H1 (cell line): ENCODE results near the gene TOP2A. TPM values are rescaled to one million over a fixed set of nuclear protein-coding genes. Genes with fewer than 3 reads are reported as not detected.

ENCODE experiments used
- CTCF ChIA-PET: fragments of 300-600 bp; sonication (Branson Sonifier 250); formaldehyde crosslinking; loops from one replicate; lab custom pipeline; 2021; ENCODE audit not compliant: partially characterized antibody; lab: Charles Lee
- POLR2A ChIA-PET: fragments of 300-600 bp; sonication (Branson Sonifier 250); formaldehyde crosslinking; loops from one replicate; lab custom pipeline; 2021; ENCODE audit warnings: inconsistent platforms; ENCODE audit not compliant: partially characterized antibody; lab: Charles Lee
- DNase-seq, 2 experiments: peaks; one replicate each; pipeline versions ENCODE4 v3.0.0 to v3.0.0-alpha.2; 2010 to 2022; ENCODE audit warnings: low spot score in 2 of 2, low read depth in 1 of 2, mixed read lengths in 1 of 2
- FAIRE-seq: peaks from 2 replicates; lab custom pipeline; 2011; peaks lifted over from hg19 to GRCh38; lab: Jason Lieb, UNC
- H2AFZ ChIP-seq: 2 replicates; pipeline ENCODE4 v1.8.1; 2012; ENCODE audit warnings: low read length, inconsistent platforms
- H2AK5ac ChIP-seq: 2 replicates; pipeline ENCODE4 v1.6.1; 2013; ENCODE audit warnings: low read depth, low read length
- H2BK120ac ChIP-seq: replicated peaks from 2 replicates; pipeline ENCODE3; 2013; ENCODE audit warnings: low read depth, low read length, inconsistent platforms
- H2BK12ac ChIP-seq: 2 replicates; pipeline ENCODE4 v1.6.1; 2013; ENCODE audit warnings: low read depth, low read length
- H2BK15ac ChIP-seq: 2 replicates; pipeline ENCODE4 v1.6.1; 2013; ENCODE audit warnings: low read length
- H2BK20ac ChIP-seq: 2 replicates; pipeline ENCODE4 v1.6.1; 2013; ENCODE audit warnings: low read length
- H2BK5ac ChIP-seq: 2 replicates; pipeline ENCODE4 v1.6.1; 2013; ENCODE audit warnings: low read depth, low read length
- H3K14ac ChIP-seq: 2 replicates; pipeline ENCODE4 v1.6.1; 2013; ENCODE audit warnings: inconsistent platforms; ENCODE audit not compliant: insufficient read length
- H3K18ac ChIP-seq: 2 replicates; pipeline ENCODE4 v1.6.1; 2013; ENCODE audit warnings: low read length; ENCODE audit errors: extremely low read depth
- H3K23ac ChIP-seq: 2 replicates; pipeline ENCODE4 v1.6.1; 2013; ENCODE audit warnings: inconsistent platforms; ENCODE audit not compliant: insufficient read length
- H3K23me2 ChIP-seq: 2 replicates; pipeline ENCODE4 v1.6.1; 2013; ENCODE audit warnings: low read depth, low read length
- H3K27ac ChIP-seq: 2 replicates; pipeline ENCODE4 v1.6.1; 2011; ENCODE audit warnings: low read depth, low read length, inconsistent platforms
- H3K27me3 ChIP-seq, 4 experiments: replicated peaks in 1 of 4; 1 replicate in 1 of 4; 2 replicates in 3 of 4; pipeline versions ENCODE4 v1.6.1 to v1.8.1; 2011 to 2013; ENCODE audit warnings: low read length in 3 of 4, mild to moderate bottlenecking in 3 of 4, inconsistent platforms in 2 of 4, mixed read lengths in 2 of 4, moderate library complexity in 1 of 4; ENCODE audit not compliant: control insufficient read depth in 3 of 4, insufficient read depth in 3 of 4; ENCODE audit errors: extremely low read depth in 1 of 4
- H3K36me3 ChIP-seq, 4 experiments: 2 replicates each; pipeline versions ENCODE4 v1.6.1 to v1.8.1; 2011 to 2013; ENCODE audit warnings: mild to moderate bottlenecking in 4 of 4, low read length in 3 of 4, moderate library complexity in 2 of 4, control low read depth in 1 of 4, inconsistent platforms in 1 of 4; ENCODE audit not compliant: insufficient read depth in 4 of 4, control insufficient read depth in 2 of 4
- H3K4ac ChIP-seq: replicated peaks from 2 replicates; pipeline ENCODE3; 2013; ENCODE audit warnings: low read length, low read depth, mixed read lengths, inconsistent platforms; ENCODE audit not compliant: insufficient read length
- H3K4me1 ChIP-seq, 4 experiments: replicated peaks in 1 of 4; 1 replicate in 1 of 4; 2 replicates in 3 of 4; pipeline versions ENCODE4 v1.6.1 to v1.8.1; 2011 to 2013; ENCODE audit warnings: low read length in 3 of 4, inconsistent platforms in 2 of 4, mixed read lengths in 1 of 4; ENCODE audit not compliant: insufficient read depth in 4 of 4, control insufficient read depth in 3 of 4
- H3K4me2 ChIP-seq, 2 experiments: 2 replicates each; pipeline versions ENCODE4 v1.6.1 to v1.8.1; 2011 to 2013; ENCODE audit warnings: low read depth in 2 of 2, low read length in 2 of 2, control low read depth in 1 of 2, inconsistent platforms in 1 of 2, mild to moderate bottlenecking in 1 of 2; ENCODE audit not compliant: insufficient read depth in 1 of 2
- H3K4me3 ChIP-seq, 4 experiments: fragments of 200-600, 300-600 bp in 1 of 4; sonication (generic), shearing (Covaris generic), sonication (Bioruptor Twin) in 1 of 4; 2 replicates each; pipeline versions ENCODE4 v1.5.1 to v1.8.1; 2011 to 2016; ENCODE audit warnings: low read length in 4 of 4, low read depth in 3 of 4, control low read depth in 2 of 4, inconsistent platforms in 2 of 4, mild to moderate bottlenecking in 2 of 4, mixed read lengths in 1 of 4, moderate library complexity in 1 of 4; ENCODE audit not compliant: insufficient read depth in 2 of 4; ENCODE audit errors: extremely low read depth in 1 of 4
- H3K56ac ChIP-seq: replicated peaks from 2 replicates; pipeline ENCODE3; 2013; ENCODE audit warnings: low read depth, mild to moderate bottlenecking, mixed read lengths, low read length, inconsistent platforms; ENCODE audit not compliant: insufficient read length
- H3K79me1 ChIP-seq: 2 replicates; pipeline ENCODE4 v1.6.1; 2013; ENCODE audit warnings: low read depth, low read length, control low read depth
- H3K79me2 ChIP-seq, 2 experiments: 2 replicates each; pipeline versions ENCODE4 v1.6.1 to v1.8.1; 2012 to 2013; ENCODE audit warnings: low read length in 2 of 2, mild to moderate bottlenecking in 2 of 2, inconsistent platforms in 1 of 2; ENCODE audit not compliant: insufficient read depth in 2 of 2, control insufficient read depth in 1 of 2
- H3K9ac ChIP-seq, 4 experiments: replicated peaks in 1 of 4; 1 replicate in 1 of 4; 2 replicates in 3 of 4; pipeline versions ENCODE4 v1.6.1 to v1.8.1; 2011 to 2013; ENCODE audit warnings: low read depth in 3 of 4, low read length in 3 of 4, control low read depth in 2 of 4, mild to moderate bottlenecking in 2 of 4, moderate library complexity in 2 of 4, inconsistent platforms in 1 of 4; ENCODE audit errors: extremely low read depth in 1 of 4
- H3K9me3 ChIP-seq, 2 experiments: 2 replicates each; pipeline versions ENCODE4 v1.6.1 to v1.8.1; 2012 to 2013; ENCODE audit warnings: mild to moderate bottlenecking in 2 of 2, moderate library complexity in 2 of 2, control low read depth in 1 of 2, inconsistent platforms in 1 of 2, low read depth in 1 of 2, low read length in 1 of 2, mixed read lengths in 1 of 2; ENCODE audit not compliant: insufficient read depth in 2 of 2
- H4K20me1 ChIP-seq, 2 experiments: replicated peaks in 1 of 2; 2 replicates each; pipeline versions ENCODE3 to v1.8.1; 2011 to 2013; ENCODE audit warnings: inconsistent platforms in 2 of 2, low read length in 2 of 2, mild to moderate bottlenecking in 1 of 2; ENCODE audit not compliant: insufficient read depth in 2 of 2, control insufficient read depth in 1 of 2
- H4K5ac ChIP-seq: 2 replicates; pipeline ENCODE4 v1.6.1; 2013; ENCODE audit warnings: low read length, low read depth, mixed read lengths, inconsistent platforms; ENCODE audit not compliant: insufficient read length
- H4K8ac ChIP-seq: 2 replicates; pipeline ENCODE4 v1.8.0; 2013; ENCODE audit warnings: mild to moderate bottlenecking, moderate library complexity, low read length, inconsistent platforms; ENCODE audit not compliant: insufficient read depth; ENCODE audit errors: extremely low read depth
- H4K91ac ChIP-seq: replicated peaks from 2 replicates; pipeline ENCODE3; 2013; ENCODE audit warnings: low read length, mixed read lengths, inconsistent platforms; ENCODE audit not compliant: insufficient read length
- CBX5 ChIP-seq: fragments of 300-800, 300-1000 bp; sonication (generic); IDR thresholded peaks from 2 replicates; pipeline ENCODE4 v1.7.1; 2016; ENCODE audit warnings: antibody characterized with exemption, low read length, low read depth
- EGR1 ChIP-seq: IDR thresholded peaks from 2 replicates; pipeline ENCODE4 v1.6.1; 2011; ENCODE audit warnings: low read depth, low read length, borderline replicate concordance
- EZH2 ChIP-seq: fragments of 200-600 bp; sonication (generic); IDR thresholded peaks from 2 replicates; pipeline ENCODE4 v1.7.1; 2012; ENCODE audit warnings: low read depth, mild to moderate bottlenecking, moderate library complexity, low read length, inconsistent platforms; ENCODE audit not compliant: severe bottlenecking
- JUN ChIP-seq: IDR thresholded peaks from 2 replicates; pipeline ENCODE4 v1.6.1; 2011; ENCODE audit warnings: low read depth, mild to moderate bottlenecking, improper control_type of control experiment, low read length
- JUND ChIP-seq: IDR thresholded peaks from 2 replicates; pipeline ENCODE4 v1.6.1; 2011; ENCODE audit warnings: mild to moderate bottlenecking, improper control_type of control experiment, low read length
- MAFK ChIP-seq: IDR thresholded peaks from 2 replicates; pipeline ENCODE4 v1.6.1; 2012; ENCODE audit warnings: low read depth, mild to moderate bottlenecking, improper control_type of control experiment, low read length
- POU5F1 ChIP-seq: IDR thresholded peaks from 2 replicates; pipeline ENCODE4 v1.6.1; 2011; ENCODE audit warnings: low read depth, mild to moderate bottlenecking, low read length, moderate library complexity
- RXRA ChIP-seq: IDR thresholded peaks from 2 replicates; pipeline ENCODE4 v1.6.1; 2011; ENCODE audit warnings: low read depth, mild to moderate bottlenecking, low read length, moderate library complexity; ENCODE audit not compliant: insufficient read depth
- SIRT6 ChIP-seq: IDR thresholded peaks from one replicate; pipeline ENCODE4 v1.7.1; 2012; ENCODE audit warnings: low read length, inconsistent platforms
- WGBS, 2 experiments: shearing (Covaris generic) in 1 of 2; methylation state at CpG; one replicate each; pipeline versions ENCODE4 v1.1.6 to v1.1.7; 2013 to 2015; ENCODE audit warnings: low lambda C conversion rate in 2 of 2, mixed read lengths in 2 of 2, inconsistent platforms in 1 of 2, low coverage in 1 of 2, missing lambda C conversion rate in 1 of 2; ENCODE audit not compliant: insufficient replicate concordance in 2 of 2, insufficient coverage in 1 of 2, insufficient read length in 1 of 2; ENCODE audit errors: extremely low coverage in 1 of 2, missing lambda C conversion rate in 1 of 2; 5-methylcytosine and 5-hydroxymethylcytosine counted together
- polyA plus RNA-seq, 7 experiments: library from polyadenylated mRNA; depleted of rRNA in 3 of 7; stranded (reverse) in 5 of 7; unstranded in 2 of 7; fragments of >200 nt in 5 of 7; fragments of 200-250 nt in 2 of 7; gene quantifications; 1 replicate in 5 of 7; 2 replicates in 1 of 7; 4 replicates in 1 of 7; pipeline versions ENCODE4 v1.2.1 to v1.2.3, GENCODE V29; 2011 to 2013; ENCODE audit warnings: missing spikeins in 2 of 7, mixed read lengths in 2 of 7
- total RNA-seq: library from RNA; stranded (reverse); fragmentation: NEBNext Ultra II Directional; extraction: Animal tissue kit (Norgen Biotek cat#: 25700); gene quantifications from 2 replicates; pipeline ENCODE4 v1.2.1, GENCODE V29; 2021
- TF ChIP-seq, protein P1 (sequence below): IDR thresholded peaks from 2 replicates; pipeline ENCODE4 v1.6.1; 2012; ENCODE audit warnings: inconsistent platforms
- TF ChIP-seq, protein P2 (sequence below): IDR thresholded peaks from 2 replicates; pipeline ENCODE4 v1.6.1; 2011; ENCODE audit warnings: low read length, improper control_type of control experiment

Gene TOP2A
- total and polyA plus RNA-seq, 2 of the 8 experiments (the other 6 are each of a cell fraction or from before 2014, with no cell fraction given): 83.1 to 291 TPM

DNA sequence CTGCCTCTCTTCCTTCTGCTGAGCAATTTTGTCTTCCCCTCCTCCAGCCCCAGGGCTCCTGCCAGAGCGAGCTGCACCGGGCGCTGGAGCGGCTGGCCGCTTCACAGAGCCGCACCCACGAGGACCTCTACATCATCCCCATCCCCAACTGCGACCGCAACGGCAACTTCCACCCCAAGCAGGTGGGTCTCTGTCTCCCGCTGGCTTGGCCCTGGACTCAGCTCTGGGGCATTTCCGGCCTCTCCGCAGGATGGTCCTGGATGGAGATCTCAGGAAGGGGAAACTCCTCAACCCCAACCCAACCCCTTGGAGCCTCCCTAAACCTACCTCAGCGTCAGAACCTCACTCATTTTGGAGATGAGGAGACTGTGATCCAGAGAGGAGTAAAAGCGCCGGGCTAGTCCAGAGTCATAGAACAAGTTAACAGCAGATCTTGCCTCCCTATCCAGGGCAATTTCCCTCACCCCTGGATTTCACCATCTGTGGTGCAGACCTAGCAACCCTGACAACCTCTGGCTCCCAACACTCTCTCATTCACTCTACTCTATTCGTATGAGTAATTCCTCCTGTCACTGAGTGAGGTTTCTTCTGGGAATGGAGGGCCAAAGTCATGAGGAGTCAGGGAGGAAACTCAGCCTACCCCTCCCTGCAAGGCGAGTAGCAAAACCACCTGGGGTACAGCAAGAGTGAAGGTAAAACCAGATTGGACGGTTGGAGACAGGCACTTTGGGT, 36.4 kb upstream of the TOP2A start:
- Histone ChIP-seq H3K79me2 (peaks cover 0 to 13% of the 10 kb centered on the region in 2 experiments; a peak in 3 of 4 replicates), H3K56ac (no peak overlapping the region), H2BK5ac (no peak overlapping the region), H3K36me3 (peaks cover 6 to 26% (median 10%) of the 10 kb centered on the region in 4 experiments; a peak in 7 of 8 replicates), H4K91ac (no peak overlapping the region), H3K23me2 (no peaks in the 10 kb centered on the region; the same call in 1 of the 2 replicates), H3K27ac (no peak overlapping the region), H2BK120ac (no peak overlapping the region), H2BK20ac (no peak overlapping the region), H3K4ac (no peak overlapping the region), H4K8ac (no peak overlapping the region), H2AK5ac (no peak overlapping the region), H2AFZ (no peak overlapping the region), H3K9ac (no peak overlapping the region), H3K4me2 (no peak overlapping the region), H2BK15ac (no peak overlapping the region), H3K79me1 (no peaks in the 10 kb centered on the region), H4K20me1 (peaks cover 0 to 2% of the 10 kb centered on the region in 2 experiments), H3K18ac (no peak overlapping the region), H3K4me1 (peaks cover 0 to 8% (median 6%) of the 10 kb centered on the region in 4 experiments; a peak in 5 of 7 replicates), H3K27me3 (no peaks in the 10 kb centered on the region), H3K14ac (no peak overlapping the region), H2BK12ac (no peak overlapping the region), H3K9me3 (no peaks in the 10 kb centered on the region), H4K5ac (no peak overlapping the region), H3K23ac (no peak overlapping the region), H3K4me3 (no peak overlapping the region)
- FAIRE-seq (no peak), DNase-seq (no peak)
- ChIA-PET CTCF (interaction anchor here (0.6 to 34.1 kb wide), 8 partner anchors 5 to 77 kb away, joined by 3 to 739 read pairs (median 4); partner anchors contain the start of gene IGFBP4), POLR2A (interaction anchor here (1.7 to 1.9 kb wide), 2 partner anchors 8 to 36 kb away, joined by 4 to 5 read pairs; partner anchors contain the start of gene TOP2A)
- WGBS, 2 experiments: 90% methylated on average over 19 of the region's 19 CpGs; no CpG with 5 or more reads in 1 of the 2 experiments
- no peak for TF ChIP-seq POU5F1
- no peak for TF ChIP-seq MAFK
- TF ChIP-seq, protein P1, sequence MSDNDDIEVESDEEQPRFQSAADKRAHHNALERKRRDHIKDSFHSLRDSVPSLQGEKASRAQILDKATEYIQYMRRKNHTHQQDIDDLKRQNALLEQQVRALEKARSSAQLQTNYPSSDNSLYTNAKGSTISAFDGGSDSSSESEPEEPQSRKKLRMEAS: no peak
- TF ChIP-seq EGR1: no peak
- TF ChIP-seq JUND: no peak
- TF ChIP-seq JUN: no peak
- TF ChIP-seq, protein P2, sequence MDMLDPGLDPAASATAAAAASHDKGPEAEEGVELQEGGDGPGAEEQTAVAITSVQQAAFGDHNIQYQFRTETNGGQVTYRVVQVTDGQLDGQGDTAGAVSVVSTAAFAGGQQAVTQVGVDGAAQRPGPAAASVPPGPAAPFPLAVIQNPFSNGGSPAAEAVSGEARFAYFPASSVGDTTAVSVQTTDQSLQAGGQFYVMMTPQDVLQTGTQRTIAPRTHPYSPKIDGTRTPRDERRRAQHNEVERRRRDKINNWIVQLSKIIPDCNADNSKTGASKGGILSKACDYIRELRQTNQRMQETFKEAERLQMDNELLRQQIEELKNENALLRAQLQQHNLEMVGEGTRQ: no peak
- TF ChIP-seq EZH2: no peak
- TF ChIP-seq SIRT6: no peak
- TF ChIP-seq CBX5: no peak
- no peak for TF ChIP-seq RXRA
